ENCODE measurements around the gene XPO6. TPM values are rescaled to one million over a fixed set of nuclear protein-coding genes. Genes with fewer than 3 reads are reported as not detected.

Gene XPO6
- total RNA-seq, 1 donor from 2014 or later = 82.9 TPM

GRCh38 chr16:28164140-28164539, 47.6 kb downstream of the XPO6 start:
- Mint-ChIP-seq H3K27ac (no peak overlapping the region), H3K36me3 (ENCODE audit: insufficient read depth) (peaks cover 13% of the 10 kb centered on the region), H3K9me3 (ENCODE audit: low read depth) (no peaks in the 10 kb centered on the region), H3K4me3 (ENCODE audit: low read depth) (no peak overlapping the region), H3K4me1 (ENCODE audit: low read depth) (peaks cover 1% of the 10 kb centered on the region), H3K27me3 (no peaks in the 10 kb centered on the region)
- TF ChIP-seq CTCF (IDR thresholded peaks at IDR 0.05; ENCODE audit: unreplicated experiment) = no peak
- no peak for DNase-seq (ENCODE audit: low spot score, unreplicated experiment)

- Mint-ChIP-seq H3K4me1 (ENCODE audit: low read depth) (peaks cover 1% of the 10 kb centered on the region), H3K27ac (no peak overlapping the region)
Measured at GRCh38 chr16:28163699-28164098, 48.1 kb downstream of the XPO6 start.

GRCh38 chr16:28162326-28162877, 49.4 kb downstream of the XPO6 start:
- Mint-ChIP-seq H3K36me3 (ENCODE audit: insufficient read depth) (peaks cover 11% of the 10 kb centered on the region), H3K4me3 (ENCODE audit: low read depth) (no peak overlapping the region)

More at GRCh38 chr16:28163699-28164098, 48.1 kb downstream of the XPO6 start:
- Mint-ChIP-seq H3K36me3 (ENCODE audit: insufficient read depth) (peaks cover 13% of the 10 kb centered on the region), H3K4me3 (ENCODE audit: low read depth) (no peak overlapping the region), H3K27me3 (no peaks in the 10 kb centered on the region), H3K9me3 (ENCODE audit: low read depth) (no peaks in the 10 kb centered on the region)
- no peak for TF ChIP-seq CTCF (IDR thresholded peaks at IDR 0.05; ENCODE audit: unreplicated experiment)
- DNase-seq (ENCODE audit: low spot score, unreplicated experiment) = no peak

GRCh38 chr16:28161626-28162025, 50.1 kb downstream of the XPO6 start:
- no peak for TF ChIP-seq CTCF (IDR thresholded peaks at IDR 0.05; ENCODE audit: unreplicated experiment)
- no peak for DNase-seq (ENCODE audit: low spot score, unreplicated experiment)
- Mint-ChIP-seq H3K9me3 (ENCODE audit: low read depth) (no peaks in the 10 kb centered on the region), H3K27ac (no peak overlapping the region), H3K4me1 (ENCODE audit: low read depth) (peaks cover 1% of the 10 kb centered on the region), H3K36me3 (ENCODE audit: insufficient read depth) (peaks cover 6% of the 10 kb centered on the region), H3K4me3 (ENCODE audit: low read depth) (no peak overlapping the region), H3K27me3 (no peaks in the 10 kb centered on the region)

More at GRCh38 chr16:28162326-28162877, 49.4 kb downstream of the XPO6 start:
- no peak for DNase-seq (ENCODE audit: low spot score, unreplicated experiment)
- no peaks in the 10 kb centered on the region for H3K27me3 Mint-ChIP-seq
- peaks cover 1% of the 10 kb centered on the region for H3K4me1 Mint-ChIP-seq (ENCODE audit: low read depth)
- TF ChIP-seq CTCF (IDR thresholded peaks at IDR 0.05; ENCODE audit: unreplicated experiment) = no peak
- no peaks in the 10 kb centered on the region for H3K9me3 Mint-ChIP-seq (ENCODE audit: low read depth)
- H3K27ac Mint-ChIP-seq = no peak overlapping the region

- no peaks in the 10 kb centered on the region for H3K27me3 Mint-ChIP-seq
- H3K36me3 Mint-ChIP-seq (ENCODE audit: insufficient read depth) = peaks cover 9% of the 10 kb centered on the region
- DNase-seq (ENCODE audit: low spot score, unreplicated experiment) = no peak
- peaks cover 1% of the 10 kb centered on the region for H3K4me1 Mint-ChIP-seq (ENCODE audit: low read depth)
- no peak overlapping the region for H3K27ac Mint-ChIP-seq
- H3K4me3 Mint-ChIP-seq (ENCODE audit: low read depth) = no peak overlapping the region
- no peaks in the 10 kb centered on the region for H3K9me3 Mint-ChIP-seq (ENCODE audit: low read depth)
- no peak for TF ChIP-seq CTCF (IDR thresholded peaks at IDR 0.05; ENCODE audit: unreplicated experiment)
Measured at GRCh38 chr16:28158136-28158535, 53.6 kb downstream of the XPO6 start.
